Measurements from ENCODE around the gene TDRD9.

TDRD9 gene

GRCh38 chr14:104037903-104038302, 109.6 kb downstream of the TDRD9 start:
- in situ Hi-C loops (cut with HindIII; ENCODE audit: low sequenced_read_pairs) = no loop called here
- no peak overlapping the region for H3K4me3 ChIP-seq (ENCODE audit: low read depth, low read length)
- no peak for DNase-seq (ENCODE audit: low read depth)
- TF ChIP-seq CTCF (IDR thresholded peaks at IDR 0.05; ENCODE audit: low read depth, low read length, missing control alignments) = no peak

GRCh38 chr14:104039214-104039613, 111.0 kb downstream of the TDRD9 start:
- in situ Hi-C loops (cut with HindIII; ENCODE audit: low sequenced_read_pairs) = no loop called here
- no peak for TF ChIP-seq CTCF (IDR thresholded peaks at IDR 0.05; ENCODE audit: low read depth, low read length, missing control alignments)
- no peak overlapping the region for H3K4me3 ChIP-seq (ENCODE audit: low read depth, low read length)
- DNase-seq (ENCODE audit: low read depth) = no peak

- H3K4me3 ChIP-seq (ENCODE audit: low read depth, low read length) = no peak overlapping the region
- in situ Hi-C loops (cut with HindIII; ENCODE audit: low sequenced_read_pairs) = no loop called here
- DNase-seq (ENCODE audit: low read depth) = no peak
- no peak for TF ChIP-seq CTCF (IDR thresholded peaks at IDR 0.05; ENCODE audit: low read depth, low read length, missing control alignments)
Measured at GRCh38 chr14:104040539-104040938, 112.3 kb downstream of the TDRD9 start.

- in situ Hi-C loops (cut with HindIII; ENCODE audit: low sequenced_read_pairs) = no loop called here
- H3K4me3 ChIP-seq (ENCODE audit: low read depth, low read length) = no peak overlapping the region
- no peak for TF ChIP-seq CTCF (IDR thresholded peaks at IDR 0.05; ENCODE audit: low read depth, low read length, missing control alignments)
- no peak for DNase-seq (ENCODE audit: low read depth)
Measured at GRCh38 chr14:104041430-104042104, 113.3 kb downstream of the TDRD9 start.

GRCh38 chr14:104044016-104044415, 115.8 kb downstream of the TDRD9 start:
- TF ChIP-seq CTCF (IDR thresholded peaks at IDR 0.05; ENCODE audit: low read depth, low read length, missing control alignments) = no peak
- in situ Hi-C loops (cut with HindIII; ENCODE audit: low sequenced_read_pairs) = no loop called here
- no peak for DNase-seq (ENCODE audit: low read depth)
- H3K4me3 ChIP-seq (ENCODE audit: low read depth, low read length) = no peak overlapping the region

- H3K4me3 ChIP-seq (ENCODE audit: low read depth, low read length) = no peak overlapping the region
- in situ Hi-C loops (cut with HindIII; ENCODE audit: low sequenced_read_pairs) = no loop called here
- TF ChIP-seq CTCF (IDR thresholded peaks at IDR 0.05; ENCODE audit: low read depth, low read length, missing control alignments) = no peak
- no peak for DNase-seq (ENCODE audit: low read depth)
Measured at GRCh38 chr14:104047761-104048160, 119.5 kb downstream of the TDRD9 start.

All from astrocyte of the cerebellum (primary cell).